IPS-18c (cell line): ENCODE data around the gene CDKAL1.

Experiments
- H3K4me3 ChIP-seq: 2 replicates; pipeline ENCODE4 v1.7.0; 2013; ENCODE audit warnings: low read depth, mild to moderate bottlenecking, low read length, moderate library complexity; ENCODE audit not compliant: insufficient read depth
- H3K9me3 ChIP-seq: one replicate; pipeline ENCODE4 v1.6.1; 2013; ENCODE audit warnings: mild to moderate bottlenecking, low read length, moderate library complexity; ENCODE audit not compliant: control insufficient read depth, insufficient read depth

The CDKAL1 gene

DNA sequence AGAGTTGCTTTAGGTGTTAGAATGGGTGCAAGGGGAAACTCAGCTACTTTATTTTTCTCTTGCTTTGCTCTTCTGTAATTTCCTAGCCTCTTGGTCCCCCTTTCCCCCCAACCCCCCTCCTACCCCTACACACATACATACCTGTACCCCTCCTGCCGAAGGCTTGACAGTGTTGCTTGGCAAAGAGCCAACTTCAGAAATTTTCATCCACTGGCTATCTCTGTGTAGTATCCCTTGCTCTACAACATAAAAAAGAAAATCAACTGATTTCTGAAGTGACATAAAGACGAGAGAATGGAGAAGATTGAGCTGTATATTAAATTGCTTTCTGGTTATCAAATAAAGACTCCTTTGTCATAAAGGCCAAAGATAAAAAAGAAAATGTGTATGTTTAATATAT is 561.2 kb downstream of the CDKAL1 start:
- H3K4me3 ChIP-seq, result no peak overlapping the region
- no peaks in the 10 kb centered on the region for H3K9me3 ChIP-seq

DNA sequence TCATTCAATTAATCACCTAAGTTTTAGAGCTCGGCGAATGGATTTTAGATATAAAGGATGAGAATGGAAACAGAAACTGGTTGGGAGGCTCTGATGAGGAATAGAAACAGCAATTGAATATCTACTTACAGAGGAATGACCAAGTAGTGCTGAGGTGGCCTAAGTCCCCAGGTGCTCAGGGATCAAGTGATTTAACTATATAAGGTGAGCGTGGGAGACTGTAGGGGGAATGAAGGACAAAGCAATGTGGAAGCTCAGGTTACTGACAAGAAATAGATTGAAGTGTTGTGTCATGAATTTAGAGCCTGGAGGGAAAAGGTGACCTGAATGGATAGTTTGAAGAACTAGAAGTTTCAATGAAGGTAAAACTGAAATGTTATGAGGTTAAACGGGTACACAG is 563.9 kb downstream of the CDKAL1 start:
- Histone ChIP-seq H3K4me3 (no peak overlapping the region), H3K9me3 (no peaks in the 10 kb centered on the region)

DNA sequence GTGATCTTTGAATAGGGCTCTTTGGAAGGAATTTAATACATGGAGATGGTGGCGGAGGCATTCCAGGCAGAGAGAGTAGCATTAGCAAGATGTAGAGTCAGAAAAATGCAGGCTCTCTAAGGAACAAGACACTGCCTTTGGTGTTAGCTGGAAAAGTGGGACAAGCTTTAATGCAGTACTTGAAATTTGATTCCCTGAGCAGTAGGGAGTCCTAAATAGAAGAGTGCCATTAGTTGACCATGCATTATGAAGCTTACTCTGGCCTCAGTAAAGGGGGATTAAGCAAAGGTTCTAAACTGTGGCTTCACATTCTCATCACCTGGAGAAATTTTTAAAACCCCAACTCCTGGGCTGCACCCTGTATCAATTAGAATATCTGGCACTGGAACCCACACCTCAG is 564.5 kb downstream of the CDKAL1 start:
- Histone ChIP-seq H3K4me3 (no peak overlapping the region), H3K9me3 (no peaks in the 10 kb centered on the region)

DNA sequence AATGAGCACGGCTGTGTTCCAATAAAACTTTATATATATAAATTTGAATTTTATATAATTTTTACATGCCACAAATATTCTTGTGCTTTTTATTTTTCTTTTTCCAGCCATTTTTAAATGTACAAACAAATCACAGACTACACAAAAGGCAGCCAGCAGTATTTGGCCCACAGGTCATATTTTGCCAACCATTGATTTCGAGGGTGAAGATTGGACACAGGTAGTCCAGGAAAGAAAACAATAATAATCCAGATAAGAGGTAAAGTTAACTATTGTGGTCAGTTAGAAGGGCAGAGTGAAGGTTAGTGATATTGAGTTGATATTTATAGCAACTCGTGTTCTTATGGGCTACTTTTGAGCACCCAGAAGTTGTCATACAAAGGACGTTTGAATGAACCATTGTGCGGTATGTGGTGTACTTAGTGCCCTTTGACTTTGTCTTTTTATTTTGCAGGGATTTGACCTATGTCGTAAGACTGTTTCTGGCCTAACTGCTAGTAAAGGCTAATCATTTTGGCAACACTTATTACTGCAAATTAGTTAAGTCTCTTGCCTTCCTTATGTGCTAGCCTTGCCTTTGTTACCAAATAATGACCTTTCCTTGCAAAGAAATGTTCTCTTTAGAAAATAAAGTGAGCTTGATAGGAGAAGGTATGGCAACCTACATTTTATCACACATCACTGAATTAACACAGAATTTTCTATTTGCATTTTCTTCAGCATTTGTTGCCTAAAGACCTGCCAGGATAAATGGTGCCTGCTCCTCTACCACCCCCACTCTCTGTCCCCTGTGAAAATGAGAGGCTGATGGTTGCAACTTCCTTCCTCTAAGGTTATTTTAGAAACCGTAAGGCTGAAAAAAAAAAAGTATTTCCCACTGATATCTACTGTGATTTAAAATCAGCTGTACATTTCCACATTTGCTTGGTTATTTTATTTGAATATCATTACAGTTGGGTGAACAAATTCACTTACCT is 565.4 kb downstream of the CDKAL1 start:
- H3K9me3 ChIP-seq, result no peaks in the 10 kb centered on the region
- H3K4me3 ChIP-seq, result no peak overlapping the region

DNA sequence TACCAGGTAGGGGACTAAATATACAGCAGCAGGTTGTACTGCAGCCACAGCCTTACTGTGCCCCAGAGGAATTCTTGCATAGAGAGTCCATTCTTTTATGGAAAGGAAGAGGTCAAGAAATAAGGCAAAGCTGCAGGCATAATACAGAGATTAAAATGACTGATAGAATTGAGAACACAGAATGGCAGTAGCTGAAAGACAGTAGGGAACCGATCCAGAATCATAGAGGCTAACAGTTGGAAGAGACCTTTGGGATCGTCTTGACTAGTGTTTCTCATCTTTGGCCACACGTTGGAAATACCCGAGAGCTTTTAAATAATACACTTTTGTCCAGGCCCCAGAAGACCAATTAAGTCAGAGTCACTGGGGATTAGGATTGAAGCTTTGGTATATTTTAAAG is 566.7 kb downstream of the CDKAL1 start:
- no peaks in the 10 kb centered on the region for H3K9me3 ChIP-seq
- H3K4me3 ChIP-seq, result no peak overlapping the region

DNA sequence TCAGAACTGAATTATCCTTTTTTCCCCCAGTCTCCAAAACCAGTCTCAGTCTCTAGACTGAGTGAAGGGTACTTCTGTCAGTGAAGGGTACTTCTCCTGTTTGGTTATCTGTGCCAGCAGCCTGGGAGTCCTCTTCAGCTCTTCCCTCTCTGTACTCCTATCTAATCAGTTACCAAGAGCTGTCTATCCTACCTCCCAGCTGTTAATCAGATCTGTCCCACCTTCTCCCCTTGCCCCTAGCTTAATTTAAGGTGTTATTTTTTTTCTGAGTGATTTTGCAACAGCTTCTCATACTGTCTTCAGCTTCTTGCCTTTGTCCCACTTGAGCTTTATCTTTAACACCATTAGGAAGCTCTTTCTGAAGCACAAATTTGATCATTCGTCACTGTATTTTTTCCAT is 567.4 kb downstream of the CDKAL1 start:
- H3K9me3 ChIP-seq, result no peaks in the 10 kb centered on the region
- no peak overlapping the region for H3K4me3 ChIP-seq

DNA sequence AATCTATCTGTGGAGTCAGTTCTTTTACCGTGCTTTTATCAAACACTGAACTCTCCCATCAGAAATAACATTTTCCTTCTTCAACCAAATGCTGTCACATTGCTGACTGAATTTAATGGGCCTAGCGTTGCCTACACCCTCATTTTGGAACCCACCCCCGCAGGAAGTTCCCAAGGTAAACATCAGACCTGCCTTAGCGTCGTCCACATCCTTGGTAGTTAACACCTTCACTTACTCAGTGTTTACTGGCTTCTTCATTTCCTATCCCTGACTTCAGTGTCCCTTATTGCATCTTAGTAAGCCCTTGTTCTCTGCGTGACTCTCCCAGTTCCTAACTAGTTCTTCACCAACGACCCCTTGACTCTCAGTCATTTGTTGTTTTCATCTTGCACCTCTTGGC is 567.9 kb downstream of the CDKAL1 start:
- no peak overlapping the region for H3K4me3 ChIP-seq
- H3K9me3 ChIP-seq, result no peaks in the 10 kb centered on the region

DNA sequence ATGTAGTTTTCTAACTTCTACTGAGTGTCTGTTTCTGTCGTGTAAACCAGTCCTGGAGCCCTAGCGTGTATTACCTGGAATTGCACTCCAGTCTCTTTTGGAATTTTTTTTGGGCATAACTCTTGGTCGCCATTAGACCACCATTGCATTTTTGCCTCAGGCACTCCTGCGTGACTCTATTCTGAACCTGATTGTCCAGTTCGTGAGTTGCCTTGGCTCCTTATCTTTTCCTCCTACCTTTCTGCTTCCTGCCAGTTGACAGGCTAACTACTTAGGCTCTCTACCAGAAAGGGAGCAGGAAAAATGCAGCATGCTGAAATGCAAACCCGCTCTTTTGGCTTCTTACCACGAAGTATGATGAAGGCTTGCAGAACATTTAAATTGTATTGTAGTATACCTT is 568.4 kb downstream of the CDKAL1 start:
- no peaks in the 10 kb centered on the region for H3K9me3 ChIP-seq
- H3K4me3 ChIP-seq, result no peak overlapping the region

DNA sequence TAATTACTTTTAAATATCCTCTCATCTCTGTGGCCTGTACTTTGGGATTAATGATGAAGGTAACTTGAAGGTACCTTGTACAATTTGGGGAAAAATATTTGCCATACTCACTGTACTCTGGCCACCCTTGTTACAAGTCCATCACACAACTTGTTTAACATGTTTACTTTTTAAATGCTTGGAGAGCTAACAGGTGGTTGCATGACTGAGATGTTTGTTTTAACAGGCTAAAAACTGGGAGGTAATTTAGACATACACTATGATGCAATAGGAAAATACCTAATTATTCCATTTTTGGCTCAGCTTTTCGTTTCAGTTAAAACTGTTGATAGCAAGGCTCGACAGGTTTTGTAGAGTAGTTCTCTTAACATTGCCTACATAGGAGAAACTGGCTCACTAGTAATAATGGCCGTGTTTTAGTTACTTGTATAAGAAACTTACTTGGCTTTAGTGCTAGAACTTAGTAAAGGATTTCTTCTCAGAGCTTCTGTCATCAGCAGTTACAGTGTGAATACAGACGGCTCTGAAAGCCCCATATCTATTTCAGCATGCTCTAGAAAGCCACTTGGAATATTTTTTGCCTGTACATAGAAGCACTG is 569.5 kb downstream of the CDKAL1 start:
- Histone ChIP-seq H3K4me3 (no peak overlapping the region), H3K9me3 (no peaks in the 10 kb centered on the region)

DNA sequence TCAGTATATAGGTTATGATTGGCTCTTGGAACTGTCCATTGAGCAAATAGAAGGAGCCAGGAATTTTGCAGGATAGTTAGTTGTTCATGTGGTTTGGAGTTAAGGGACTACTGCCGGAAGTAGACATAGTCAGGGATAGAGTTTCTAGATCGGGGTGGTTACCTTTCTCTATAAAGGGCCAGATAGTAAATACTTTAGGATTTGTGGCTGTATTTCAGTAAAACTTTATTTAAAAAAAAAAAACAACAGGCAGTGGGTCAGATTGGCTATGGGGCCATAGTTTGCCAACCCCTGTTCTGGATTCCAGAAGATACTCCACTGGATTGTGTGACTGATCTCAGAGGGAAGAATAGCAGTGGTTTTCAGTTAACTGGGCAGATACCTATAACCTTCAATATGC is 570.0 kb downstream of the CDKAL1 start:
- Histone ChIP-seq H3K4me3 (no peak overlapping the region), H3K9me3 (no peaks in the 10 kb centered on the region)

DNA sequence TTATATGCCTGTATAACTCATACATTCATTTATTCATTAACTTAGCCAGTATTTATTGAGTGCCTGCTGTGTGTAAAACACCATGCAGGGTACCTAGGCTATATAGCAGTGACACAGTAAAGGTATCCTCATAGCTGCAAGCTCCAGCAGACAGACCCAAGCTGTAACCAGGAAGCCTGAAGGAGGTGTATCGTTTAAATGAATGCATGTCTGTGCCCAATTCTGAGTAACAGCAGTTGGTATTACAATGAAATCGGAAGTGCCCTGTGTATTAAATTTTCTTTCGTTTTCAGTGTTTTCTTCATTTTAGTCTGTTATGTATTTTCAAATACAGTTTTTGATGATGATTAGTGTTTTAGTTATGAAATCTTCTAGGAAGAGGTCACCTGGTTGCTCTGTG is 573.5 kb downstream of the CDKAL1 start:
- Histone ChIP-seq H3K9me3 (no peaks in the 10 kb centered on the region), H3K4me3 (no peak overlapping the region)

DNA sequence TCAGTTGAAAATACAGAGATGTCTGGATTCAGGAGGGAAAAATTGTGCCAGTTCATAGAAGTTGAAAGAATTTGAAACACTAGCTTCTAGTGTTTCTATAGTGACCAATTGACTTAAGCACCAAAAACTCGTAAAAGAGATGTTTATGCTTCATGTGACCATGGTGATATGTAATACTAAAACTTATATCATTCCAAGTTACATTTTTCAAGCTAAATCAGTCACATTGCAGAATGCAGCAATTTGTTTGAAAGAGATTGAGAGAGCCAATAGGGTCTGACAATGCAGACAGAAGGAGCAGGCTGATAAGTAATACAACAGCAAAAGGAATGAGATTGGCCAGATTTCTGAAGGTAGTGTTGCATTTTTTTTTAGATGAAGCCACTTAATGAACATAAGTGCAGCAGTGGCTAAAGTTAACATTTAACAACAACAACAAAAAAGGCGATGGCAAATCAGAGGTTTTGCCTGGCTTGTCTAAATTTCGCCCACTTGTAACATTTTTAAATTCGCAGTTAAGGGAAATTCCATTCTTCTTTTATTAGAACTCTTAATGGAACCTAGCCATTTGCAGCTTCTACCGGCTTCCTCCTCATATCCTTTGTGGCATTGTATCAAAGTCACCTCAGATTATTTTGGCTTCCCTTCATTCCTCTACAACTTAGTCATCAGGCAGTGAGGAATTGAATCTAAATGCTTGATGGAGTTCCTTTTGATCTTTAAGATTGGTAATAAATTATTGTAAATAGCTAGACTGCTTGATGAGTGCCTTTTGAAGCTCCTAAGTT is 575.3 kb downstream of the CDKAL1 start:
- Histone ChIP-seq H3K4me3 (no peak overlapping the region), H3K9me3 (no peaks in the 10 kb centered on the region)

DNA sequence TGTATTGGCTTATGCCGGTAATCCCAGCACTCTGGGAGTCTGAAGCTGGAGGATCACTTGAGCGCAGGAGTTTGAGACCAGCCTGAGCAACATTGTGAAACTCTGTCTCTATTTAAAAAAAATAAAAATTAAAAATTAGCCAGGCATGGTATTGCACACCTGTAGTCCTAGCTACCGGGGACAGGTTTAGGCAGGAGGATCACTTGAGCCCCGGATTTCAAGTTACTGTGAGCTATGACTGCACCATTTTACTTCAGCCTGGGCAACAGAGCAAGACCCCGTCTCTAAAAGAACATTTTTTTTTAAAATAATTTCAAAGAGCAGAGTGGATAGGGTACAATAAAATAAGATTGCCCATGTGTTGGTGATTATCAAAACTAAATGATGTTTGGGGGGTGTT is 576.4 kb downstream of the CDKAL1 start:
- no peak overlapping the region for H3K4me3 ChIP-seq
- no peaks in the 10 kb centered on the region for H3K9me3 ChIP-seq

DNA sequence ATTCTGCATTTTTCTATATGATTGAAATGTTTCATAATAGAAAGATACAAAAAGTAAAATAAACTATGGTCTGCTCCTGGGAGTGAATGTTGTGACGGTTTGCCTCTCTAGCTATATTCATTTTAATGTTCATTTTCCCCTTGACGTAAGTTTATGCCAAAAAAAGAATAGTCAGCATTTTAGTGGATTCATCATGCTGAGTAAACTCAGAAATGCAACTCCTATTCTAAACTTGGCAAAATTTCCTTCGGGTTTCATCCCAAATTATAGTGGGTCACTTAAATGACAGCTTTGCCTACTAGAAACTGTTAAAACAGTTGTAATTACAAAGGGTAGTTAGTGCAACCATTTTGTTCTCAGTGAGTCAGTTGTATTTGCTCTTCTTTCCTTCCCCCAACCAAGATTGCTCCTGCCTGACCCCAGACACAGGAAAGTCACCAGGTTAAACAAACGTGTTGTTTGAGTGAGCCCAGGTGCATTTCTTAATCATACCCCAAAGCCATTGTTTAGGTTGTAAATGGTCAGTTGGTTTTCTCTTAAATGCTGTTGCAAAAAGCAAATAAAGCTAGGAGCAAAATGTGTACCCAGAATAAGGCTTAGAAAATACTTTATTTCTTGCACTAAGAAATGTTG is 577.0 kb downstream of the CDKAL1 start:
- Histone ChIP-seq H3K9me3 (no peaks in the 10 kb centered on the region), H3K4me3 (no peak overlapping the region)

DNA sequence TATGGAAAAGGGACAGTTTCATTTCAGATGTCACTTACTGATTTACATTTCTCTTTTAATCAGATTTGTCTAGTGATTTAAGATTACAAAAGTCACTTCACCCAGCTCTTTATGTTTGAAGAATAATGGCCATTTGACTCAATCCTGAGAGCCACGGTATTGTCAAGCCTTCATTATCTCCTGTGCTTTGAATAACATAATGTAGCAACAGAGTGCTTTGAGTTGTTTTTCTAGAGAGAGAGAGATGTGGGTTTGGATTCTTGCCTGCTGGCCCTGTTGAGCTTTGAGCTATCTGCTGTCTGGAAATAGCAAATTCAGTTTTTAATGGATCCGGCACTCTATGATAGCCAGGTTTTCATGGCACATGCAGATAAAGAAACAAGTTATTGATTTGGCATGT is 580.9 kb downstream of the CDKAL1 start:
- H3K9me3 ChIP-seq, result no peaks in the 10 kb centered on the region
- no peak overlapping the region for H3K4me3 ChIP-seq

DNA sequence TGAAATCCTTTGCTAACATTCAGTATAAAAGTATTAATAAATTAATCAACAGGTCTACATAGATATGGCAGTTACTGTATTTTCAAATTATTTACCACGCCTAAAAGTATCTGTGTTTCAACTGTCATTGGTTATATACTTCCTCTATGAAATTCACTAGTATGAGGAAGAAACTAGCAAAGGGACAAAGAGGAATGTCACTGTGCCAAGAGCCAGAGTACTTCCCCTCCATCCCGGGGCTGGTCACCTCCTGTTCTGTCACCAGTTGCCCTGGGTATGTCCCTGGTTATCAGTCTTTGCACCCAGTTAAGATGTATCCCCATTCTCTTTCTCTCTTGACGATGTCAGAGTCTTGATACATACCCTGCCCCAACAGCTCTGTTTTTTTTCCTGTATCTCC is 582.5 kb downstream of the CDKAL1 start:
- Histone ChIP-seq H3K9me3 (no peaks in the 10 kb centered on the region), H3K4me3 (no peak overlapping the region)

DNA sequence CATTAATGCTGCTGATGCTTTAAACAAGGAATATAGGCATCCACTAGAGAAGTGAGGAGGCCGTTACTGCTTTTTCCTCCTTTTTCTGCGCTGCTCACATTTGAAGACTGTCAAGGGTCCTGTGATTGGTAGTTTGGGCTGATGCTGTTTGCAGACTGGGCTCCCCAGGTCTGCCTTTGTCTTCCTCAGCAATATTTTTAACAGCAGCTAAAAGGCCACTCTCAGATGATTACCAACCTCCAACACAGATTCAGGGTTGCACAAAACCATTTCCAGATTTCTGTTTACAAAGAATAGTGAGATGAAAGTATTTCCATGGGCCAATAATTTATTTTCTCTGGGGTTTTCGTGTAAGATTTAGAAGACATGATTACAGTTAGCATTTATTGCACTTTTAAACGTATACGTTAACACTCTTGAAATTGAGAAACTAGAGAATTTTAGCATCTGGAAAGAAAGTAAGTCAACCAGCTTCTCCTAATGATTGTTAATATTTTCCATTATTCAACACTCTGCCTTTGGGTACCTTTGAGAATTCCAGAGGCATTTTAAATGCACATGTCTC is 584.0 kb downstream of the CDKAL1 start:
- Histone ChIP-seq H3K9me3 (no peaks in the 10 kb centered on the region), H3K4me3 (no peak overlapping the region)
